ENCODE results near the gene ZBTB8A. TPM values are rescaled to one million over a fixed set of nuclear protein-coding genes. Genes with fewer than 3 reads are reported as not detected.
A peak's percentile ranks its signal among the peaks of the same experiment; 100 is the strongest.

ZBTB8A gene
- total RNA-seq, 2 experiments from 2014 or later: 0.21 to 0.24 TPM

DNA sequence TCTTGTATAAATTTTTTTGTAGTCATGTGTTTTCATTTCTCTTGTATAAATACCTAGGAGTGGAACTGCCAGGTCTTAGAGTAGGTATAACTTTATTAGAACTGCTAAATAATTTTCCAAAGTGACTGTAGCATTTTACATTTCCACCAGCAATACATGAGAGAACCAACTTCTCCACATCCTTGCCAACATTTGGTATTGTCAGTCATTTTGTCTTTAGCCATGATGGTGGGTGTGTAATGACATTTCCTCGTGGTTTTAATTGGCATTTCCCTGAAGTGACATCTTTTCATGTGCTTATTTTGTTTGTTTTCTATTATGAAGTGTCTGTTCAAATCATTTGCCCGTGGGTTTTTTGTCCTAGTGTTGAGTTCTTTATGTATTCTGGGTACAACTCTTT is 29.7 kb downstream of the ZBTB8A start:
- no peak overlapping the region for H3K27ac Mint-ChIP-seq
- H3K4me1 Mint-ChIP-seq: peaks cover 2% of the 10 kb centered on the region
- H3K9me3 Mint-ChIP-seq: no peaks in the 10 kb centered on the region
- H3K4me3 Mint-ChIP-seq: no peak overlapping the region
- no peaks in the 10 kb centered on the region for H3K36me3 Mint-ChIP-seq
- peaks cover 7% of the 10 kb centered on the region for H3K27me3 Mint-ChIP-seq
- no peak for DNase-seq

DNA sequence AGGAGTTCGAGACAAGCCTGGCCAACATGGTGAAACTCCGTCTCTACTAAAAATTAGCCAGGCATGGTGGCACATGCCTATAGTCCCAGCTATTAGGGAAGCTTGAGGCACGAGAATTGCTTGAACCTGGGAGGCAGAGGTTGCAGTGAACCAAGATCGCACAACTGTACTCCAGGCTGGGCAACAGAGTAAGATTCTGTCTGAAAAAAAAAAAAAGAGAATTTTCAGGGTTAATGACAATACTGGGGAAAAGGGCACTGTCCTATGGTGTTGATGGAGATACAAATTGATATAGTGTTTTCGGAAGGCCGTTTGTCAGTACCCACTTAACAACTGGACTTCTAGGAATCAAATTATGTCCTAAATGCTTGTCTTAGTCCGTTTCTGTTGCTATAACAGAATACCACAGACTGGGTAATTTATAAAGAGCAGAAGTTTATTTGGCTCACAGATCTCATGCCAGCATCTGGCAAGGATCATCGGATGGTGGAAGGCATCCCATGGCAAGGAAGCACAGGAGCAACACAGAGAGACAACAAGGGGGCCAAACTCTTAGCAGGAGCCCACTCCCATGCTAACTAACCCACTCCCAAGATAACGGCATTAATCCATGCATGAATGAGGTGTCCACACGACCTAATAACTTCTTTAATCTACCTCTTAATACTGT is 41.3 kb downstream of the ZBTB8A start:
- no peak overlapping the region for H3K27ac Mint-ChIP-seq
- no peak overlapping the region for H3K4me3 Mint-ChIP-seq
- H3K9me3 Mint-ChIP-seq: no peaks in the 10 kb centered on the region

GRCh38 chr1:32592943-32593342 is 53.7 kb downstream of the ZBTB8A start:
- no peaks in the 10 kb centered on the region for H3K36me3 Mint-ChIP-seq
- H3K4me1 Mint-ChIP-seq: no peaks in the 10 kb centered on the region
- H3K27ac Mint-ChIP-seq: no peak overlapping the region
- no peak for DNase-seq
- H3K4me3 Mint-ChIP-seq: no peak overlapping the region
- H3K27me3 Mint-ChIP-seq: no peaks in the 10 kb centered on the region
- no peaks in the 10 kb centered on the region for H3K9me3 Mint-ChIP-seq

More for the DNA sequence above, 41.3 kb downstream of the ZBTB8A start:
- Mint-ChIP-seq H3K36me3 (no peaks in the 10 kb centered on the region), H3K27me3 (no peaks in the 10 kb centered on the region), H3K4me1 (no peaks in the 10 kb centered on the region)
- no peak for DNase-seq

GRCh38 chr1:32600034-32600433 is 60.8 kb downstream of the ZBTB8A start:
- Mint-ChIP-seq H3K9me3 (no peaks in the 10 kb centered on the region), H3K4me3 (no peak overlapping the region), H3K36me3 (no peaks in the 10 kb centered on the region), H3K27me3 (peaks cover 4% of the 10 kb centered on the region), H3K4me1 (no peaks in the 10 kb centered on the region), H3K27ac (no peak overlapping the region)
- no peak for DNase-seq

DNA sequence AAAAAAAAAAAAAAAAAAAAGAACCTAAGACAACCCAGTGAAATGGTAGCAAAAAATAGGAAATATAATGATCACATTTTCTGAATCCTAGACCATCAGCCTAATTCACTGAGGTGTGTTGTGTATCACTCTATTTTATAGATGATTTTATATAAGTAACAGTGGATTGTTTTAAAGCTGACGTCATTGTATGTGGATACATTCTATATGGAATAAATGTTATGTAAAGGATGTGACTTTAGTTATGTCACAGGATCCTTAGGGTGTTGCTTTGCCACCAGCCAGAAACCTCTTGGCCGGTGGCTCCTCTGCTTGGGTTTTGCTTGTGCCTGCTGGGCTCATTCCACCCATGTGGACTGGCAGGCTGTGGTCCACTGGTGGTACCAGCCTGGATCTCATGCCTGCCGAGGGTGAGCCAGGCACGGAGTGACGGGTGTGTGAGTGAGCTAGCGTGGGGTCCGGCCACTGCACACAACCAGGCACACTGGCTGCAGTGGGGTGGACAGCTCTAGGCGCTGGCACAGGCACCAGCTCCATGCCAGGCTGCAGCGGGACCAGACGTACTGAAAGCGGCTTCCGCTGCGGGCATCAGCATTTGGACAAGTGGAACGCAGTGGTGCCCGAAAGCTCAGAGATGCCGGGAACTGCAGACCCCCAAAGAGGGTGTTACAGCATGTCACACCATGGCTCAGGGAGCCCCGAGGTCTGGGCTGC is 66.6 kb downstream of the ZBTB8A start:
- H3K4me3 Mint-ChIP-seq: no peak overlapping the region
- DNase-seq: no peak
- peaks cover 4% of the 10 kb centered on the region for H3K27me3 Mint-ChIP-seq
- no peaks in the 10 kb centered on the region for H3K9me3 Mint-ChIP-seq
- no peaks in the 10 kb centered on the region for H3K4me1 Mint-ChIP-seq
- no peak overlapping the region for H3K27ac Mint-ChIP-seq
- H3K36me3 Mint-ChIP-seq: no peaks in the 10 kb centered on the region

DNA sequence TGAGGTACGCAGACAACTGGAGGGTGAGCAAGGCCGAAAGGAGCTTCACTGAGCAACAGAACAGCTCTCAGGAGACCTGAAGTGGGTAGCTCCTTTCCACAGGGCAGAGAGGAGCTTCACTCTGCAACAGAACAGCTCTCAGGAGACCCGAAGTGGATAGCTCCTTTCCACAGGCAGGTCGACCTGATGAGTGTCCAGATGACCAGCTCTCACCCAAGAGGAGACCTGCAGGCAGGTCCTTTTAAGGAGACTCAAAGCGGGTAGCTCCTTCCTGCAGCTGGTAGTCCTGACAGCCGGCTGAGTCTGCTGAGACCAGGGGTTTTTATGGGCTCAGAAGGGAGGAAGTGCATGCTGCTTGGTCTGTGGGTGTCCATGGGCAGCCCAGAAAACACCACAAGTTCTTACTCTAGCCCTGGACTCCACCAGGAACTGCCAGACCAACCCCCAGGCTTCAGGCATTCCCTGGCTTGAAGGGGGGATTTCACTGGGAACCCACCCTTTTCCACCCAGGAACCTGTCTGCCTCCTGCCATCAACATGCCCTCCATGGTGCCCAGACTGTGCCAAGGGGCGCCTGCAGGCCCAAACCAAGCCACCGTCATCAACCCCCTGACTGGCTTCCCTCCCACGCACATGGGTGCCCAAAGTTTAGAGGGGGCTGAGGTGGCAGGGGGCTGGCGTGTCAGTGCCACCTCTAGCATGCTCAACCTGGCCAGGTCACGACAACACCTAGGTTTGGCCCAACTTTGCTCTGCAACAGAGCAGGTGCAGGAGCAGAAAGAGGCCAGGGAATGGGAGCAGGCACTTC is 67.5 kb downstream of the ZBTB8A start:
- no peak for DNase-seq
- Mint-ChIP-seq H3K4me1 (no peaks in the 10 kb centered on the region), H3K36me3 (no peaks in the 10 kb centered on the region), H3K9me3 (no peaks in the 10 kb centered on the region), H3K27ac (no peak overlapping the region), H3K27me3 (peaks cover 4% of the 10 kb centered on the region), H3K4me3 (no peak overlapping the region)

- Mint-ChIP-seq H3K9me3 (no peaks in the 10 kb centered on the region), H3K4me3 (no peak overlapping the region), H3K27me3 (no peaks in the 10 kb centered on the region), H3K4me1 (peaks cover 7% of the 10 kb centered on the region), H3K36me3 (no peaks in the 10 kb centered on the region), H3K27ac (no peak overlapping the region)
- DNase-seq: no peak
Measured at GRCh38 chr1:32609180-32609579, 70.0 kb downstream of the ZBTB8A start.

DNA sequence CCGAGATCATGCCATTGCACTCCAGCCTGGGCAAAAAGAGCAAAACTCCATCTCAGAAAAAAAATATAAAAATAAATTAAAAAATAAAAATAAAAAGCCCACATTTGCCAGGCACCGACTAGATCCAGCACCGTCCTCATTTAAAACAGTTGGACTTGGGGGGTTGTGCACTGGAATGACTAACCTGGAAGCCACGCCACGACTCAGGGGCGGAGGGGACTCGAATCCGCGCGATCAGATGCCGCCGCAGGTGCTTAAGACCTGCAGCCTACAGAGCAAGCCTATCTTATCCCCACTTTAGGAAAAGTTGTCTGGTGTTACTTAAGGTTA is 72.6 kb downstream of the ZBTB8A start:
- Mint-ChIP-seq H3K27me3 (no peaks in the 10 kb centered on the region), H3K4me3 (peak overlapping the region; percentile 29), H3K9me3 (no peaks in the 10 kb centered on the region), H3K36me3 (no peaks in the 10 kb centered on the region), H3K27ac (no peak overlapping the region), H3K4me1 (peaks cover 7% of the 10 kb centered on the region)
- no peak for DNase-seq

DNA sequence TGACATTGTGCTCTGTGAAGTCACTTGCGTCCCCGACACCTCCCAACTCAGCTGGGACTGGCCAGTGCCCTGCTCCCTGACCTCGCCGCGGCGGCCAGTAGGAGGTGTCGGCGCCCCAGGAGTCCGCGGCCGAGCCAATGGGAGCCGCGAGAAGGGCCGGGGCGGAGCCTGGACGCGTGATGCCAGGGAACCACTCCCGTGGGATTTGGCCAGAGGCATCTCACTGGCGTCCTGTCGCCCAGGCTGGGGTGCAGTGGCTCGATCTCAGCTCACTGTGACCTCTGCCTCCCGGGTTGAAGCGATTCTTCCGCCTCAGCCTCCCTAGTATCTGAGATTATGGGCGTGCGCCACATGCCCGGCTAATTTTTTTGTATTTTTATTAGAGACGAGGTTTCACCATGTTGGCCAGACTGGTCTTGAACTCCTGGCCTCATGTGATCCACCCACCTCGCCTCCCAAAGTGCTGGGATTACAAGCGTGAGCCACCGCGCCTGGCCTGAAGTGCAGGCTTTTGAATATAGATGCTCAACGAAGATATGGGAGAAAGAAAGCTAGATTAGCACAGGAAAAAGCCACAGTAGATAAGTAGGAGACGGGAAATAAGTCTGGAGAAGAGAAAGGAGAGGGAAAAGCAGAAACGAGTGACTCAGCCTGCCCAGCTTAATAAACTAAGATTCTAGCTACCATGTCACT is 73.1 kb downstream of the ZBTB8A start:
- H3K4me3 Mint-ChIP-seq: peak overlapping the region; percentile 29
- H3K9me3 Mint-ChIP-seq: no peaks in the 10 kb centered on the region
- DNase-seq: peak; percentile 77
- no peaks in the 10 kb centered on the region for H3K27me3 Mint-ChIP-seq
- H3K27ac Mint-ChIP-seq: no peak overlapping the region
- H3K4me1 Mint-ChIP-seq: peaks cover 7% of the 10 kb centered on the region
- no peaks in the 10 kb centered on the region for H3K36me3 Mint-ChIP-seq

DNA sequence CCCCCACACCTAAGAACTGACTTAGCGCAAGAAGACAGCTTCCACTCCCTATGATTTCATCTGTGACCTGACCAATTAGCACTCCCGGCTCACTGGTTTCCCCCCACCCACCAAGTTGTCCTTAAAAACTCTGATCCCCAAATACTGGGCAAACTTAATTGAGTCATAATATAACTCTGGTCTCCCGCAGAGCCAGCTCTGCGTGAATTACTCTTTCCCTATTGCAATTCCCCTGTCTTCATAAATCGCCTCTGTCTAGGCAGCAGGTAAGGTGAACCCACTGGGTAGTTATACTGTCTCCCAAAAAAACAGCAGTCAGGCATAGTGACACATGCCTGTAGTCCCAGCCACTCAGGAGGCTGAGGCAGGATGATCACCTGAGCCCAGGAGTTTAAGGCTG is 74.2 kb downstream of the ZBTB8A start:
- H3K9me3 Mint-ChIP-seq: no peaks in the 10 kb centered on the region
- no peaks in the 10 kb centered on the region for H3K36me3 Mint-ChIP-seq
- H3K27me3 Mint-ChIP-seq: no peaks in the 10 kb centered on the region
- H3K4me1 Mint-ChIP-seq: peaks cover 7% of the 10 kb centered on the region
- DNase-seq: no peak
- H3K27ac Mint-ChIP-seq: no peak overlapping the region
- H3K4me3 Mint-ChIP-seq: no peak overlapping the region

DNA sequence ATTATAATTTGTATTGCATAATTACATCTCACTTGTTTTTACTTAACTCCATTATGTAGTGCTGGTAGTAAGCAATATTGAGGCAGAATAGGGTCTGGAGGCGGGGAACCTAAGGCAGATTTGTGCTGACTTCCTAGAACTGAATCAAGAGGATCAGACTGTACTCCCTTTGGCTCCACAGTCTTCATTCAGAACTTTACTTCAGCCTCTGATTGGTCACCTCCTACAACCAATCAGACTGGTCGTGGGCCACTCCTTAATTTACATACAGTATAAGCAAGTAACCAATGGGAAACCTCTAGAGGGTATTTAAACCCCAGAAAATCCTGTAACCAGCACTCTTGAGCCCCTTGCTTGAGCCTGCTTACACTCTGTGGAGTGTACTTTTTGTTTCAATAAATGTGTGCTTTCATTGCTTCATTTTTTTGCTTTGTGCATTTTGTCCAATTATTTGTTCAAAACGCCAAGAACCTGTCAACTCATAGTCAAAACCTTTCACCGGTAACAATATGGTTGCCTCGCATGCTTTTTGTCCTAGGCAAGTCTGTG is 79.5 kb downstream of the ZBTB8A start:
- H3K27ac Mint-ChIP-seq: no peak overlapping the region
- no peak for DNase-seq
- H3K36me3 Mint-ChIP-seq: peaks cover 38% of the 10 kb centered on the region
- H3K27me3 Mint-ChIP-seq: no peaks in the 10 kb centered on the region
- peaks cover 8% of the 10 kb centered on the region for H3K9me3 Mint-ChIP-seq
- H3K4me3 Mint-ChIP-seq: no peak overlapping the region
- peaks cover 25% of the 10 kb centered on the region for H3K4me1 Mint-ChIP-seq

- peaks cover 33% of the 10 kb centered on the region for H3K4me1 Mint-ChIP-seq
- peaks cover 12% of the 10 kb centered on the region for H3K9me3 Mint-ChIP-seq
- H3K27ac Mint-ChIP-seq: peak overlapping the region; percentile 45
- H3K36me3 Mint-ChIP-seq: peaks cover 49% of the 10 kb centered on the region
- no peaks in the 10 kb centered on the region for H3K27me3 Mint-ChIP-seq
- DNase-seq: peak; percentile 3
- no peak overlapping the region for H3K4me3 Mint-ChIP-seq
Measured at GRCh38 chr1:32619701-32620485, 80.7 kb downstream of the ZBTB8A start.

DNA sequence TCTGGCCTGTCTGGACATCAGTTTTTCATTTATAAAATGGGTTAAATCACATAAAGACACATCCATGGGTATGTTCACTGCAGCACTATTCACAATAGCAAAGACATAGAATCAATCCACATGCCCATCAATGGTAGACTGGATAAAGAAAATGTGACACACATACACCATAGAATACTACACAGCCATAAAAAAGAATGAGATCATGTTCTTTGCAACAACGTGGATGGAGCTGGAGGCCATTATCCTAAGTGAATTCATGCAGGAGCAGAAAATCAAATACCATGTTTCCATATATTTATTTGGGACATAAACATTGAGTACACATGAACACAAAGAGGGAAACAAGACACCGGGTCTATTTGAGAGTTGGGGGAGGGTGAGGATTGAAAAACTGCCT is 83.0 kb downstream of the ZBTB8A start:
- Mint-ChIP-seq H3K4me1 (peaks cover 36% of the 10 kb centered on the region), H3K27ac (no peak overlapping the region), H3K4me3 (no peak overlapping the region), H3K27me3 (no peaks in the 10 kb centered on the region), H3K36me3 (peaks cover 63% of the 10 kb centered on the region), H3K9me3 (peaks cover 12% of the 10 kb centered on the region)
- no peak for DNase-seq
